Loucy (cell line): ENCODE measurements around the gene CEACAM16.

ENCODE experiments used
- H2AFZ ChIP-seq: fragments of 200-600 bp; sonication (generic); 2 replicates; pipeline ENCODE4 v1.6.0; 2016; ENCODE audit warnings: antibody characterized with exemption, mild to moderate bottlenecking, low read length, moderate library complexity
- H3F3A ChIP-seq: fragments of 200-600 bp; 2 replicates; pipeline ENCODE4 v1.6.0; 2016; ENCODE audit warnings: antibody characterized with exemption, low read depth, mild to moderate bottlenecking
- H3K27me3 ChIP-seq: fragments of 200-600 bp; sonication (generic); 2 replicates; pipeline ENCODE4 v1.6.1; 2014; ENCODE audit warnings: low read length, mild to moderate bottlenecking; ENCODE audit not compliant: insufficient read depth, poor library complexity, severe bottlenecking
- H3K36me3 ChIP-seq: fragments of 200-600 bp; sonication (generic); 2 replicates; pipeline ENCODE4 v1.6.1; 2016; ENCODE audit warnings: low read length; ENCODE audit not compliant: insufficient read depth
- H3K4me1 ChIP-seq: fragments of 200-600 bp; sonication (generic); 2 replicates; pipeline ENCODE4 v1.5.1; 2014; ENCODE audit warnings: low read length, mild to moderate bottlenecking; ENCODE audit not compliant: insufficient read depth, poor library complexity, severe bottlenecking
- H3K4me2 ChIP-seq: fragments of 200-600 bp; sonication (generic); 2 replicates; pipeline ENCODE4 v1.6.0; 2014; ENCODE audit warnings: antibody characterized with exemption, low read length, low read depth, mild to moderate bottlenecking; ENCODE audit not compliant: poor library complexity, severe bottlenecking
- H3K4me3 ChIP-seq: fragments of 200-600 bp; sonication (generic); 2 replicates; pipeline ENCODE4 v1.5.1; 2014; ENCODE audit warnings: low read length, mild to moderate bottlenecking, mixed read lengths; ENCODE audit not compliant: poor library complexity, severe bottlenecking
- H3K79me2 ChIP-seq: fragments of 200-600 bp; sonication (generic); 2 replicates; pipeline ENCODE4 v1.6.1; 2014; ENCODE audit warnings: low read length; ENCODE audit not compliant: insufficient read depth
- H3K9ac ChIP-seq: fragments of 200-600 bp; sonication (generic); 2 replicates; pipeline ENCODE4 v1.6.0; 2014; ENCODE audit warnings: mild to moderate bottlenecking, low read depth, low read length, moderate library complexity; ENCODE audit not compliant: poor library complexity, severe bottlenecking
- H3K9me2 ChIP-seq: fragments of 200-600 bp; sonication (generic); replicated peaks from 2 replicates; pipeline ENCODE4 v1.6.1; 2016; ENCODE audit warnings: low read depth, low read length, mixed read lengths
- H3K9me3 ChIP-seq: fragments of 200-600 bp; sonication (generic); 2 replicates; pipeline ENCODE4 v1.6.1; 2014; ENCODE audit warnings: mild to moderate bottlenecking, antibody characterized with exemption, low read length, low read depth; ENCODE audit not compliant: insufficient read depth
- H4K20me1 ChIP-seq: fragments of 200-600 bp; sonication (generic); 2 replicates; pipeline ENCODE4 v1.6.0; 2014; ENCODE audit warnings: antibody characterized with exemption, low read length, mild to moderate bottlenecking; ENCODE audit not compliant: insufficient read depth, poor library complexity, severe bottlenecking
- CTCF ChIP-seq: fragments of 200-600 bp; sonication (generic); conservative IDR thresholded peaks from 2 replicates; pipeline ENCODE4 v1.5.1; 2014; ENCODE audit warnings: mild to moderate bottlenecking, antibody characterized with exemption, low read length
- EZH2phosphoT487 ChIP-seq: fragments of 200-600 bp; IDR thresholded peaks from 2 replicates; pipeline ENCODE4 v1.6.1; 2018; ENCODE audit warnings: antibody characterized with exemption, mild to moderate bottlenecking, moderate library complexity, borderline replicate concordance

CEACAM16 gene

DNA sequence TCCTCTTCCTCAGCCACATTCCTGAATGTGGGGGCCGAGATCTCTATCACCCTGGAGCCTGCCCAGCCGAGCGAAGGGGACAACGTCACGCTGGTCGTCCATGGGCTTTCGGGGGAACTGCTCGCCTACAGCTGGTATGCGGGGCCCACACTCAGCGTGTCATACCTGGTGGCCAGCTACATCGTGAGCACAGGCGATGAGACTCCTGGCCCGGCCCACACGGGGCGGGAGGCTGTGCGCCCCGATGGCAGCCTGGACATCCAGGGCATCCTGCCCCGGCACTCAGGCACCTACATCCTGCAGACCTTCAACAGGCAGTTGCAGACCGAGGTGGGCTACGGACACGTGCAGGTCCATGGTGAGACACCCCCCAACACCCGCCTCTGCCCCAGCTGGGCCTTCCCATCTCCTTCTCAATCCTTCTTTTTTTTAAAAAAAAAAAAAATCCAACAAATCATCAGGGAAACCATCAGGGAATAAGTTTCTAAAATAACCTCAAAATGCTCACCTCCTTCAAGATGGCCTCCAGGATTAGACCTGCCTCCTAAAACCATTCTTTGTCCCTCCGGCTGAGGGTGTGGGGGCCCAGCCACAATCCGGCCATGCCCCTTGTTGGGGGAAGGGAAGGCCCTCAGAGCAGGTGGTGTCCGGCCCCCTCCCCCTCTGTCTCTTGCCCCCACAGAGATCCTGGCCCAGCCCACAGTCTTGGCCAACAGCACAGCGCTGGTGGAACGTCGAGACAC is 4.6 kb downstream of the CEACAM16 start:
- H3K9me3 ChIP-seq: no peaks in the 10 kb centered on the region

GRCh38 chr19:44704982-44705381 is 6.0 kb downstream of the CEACAM16 start:
- no peaks in the 10 kb centered on the region for H4K20me1 ChIP-seq
- no peaks in the 10 kb centered on the region for H3F3A ChIP-seq
- no peak overlapping the region for H3K4me3 ChIP-seq
- TF ChIP-seq CTCF (no peak), EZH2phosphoT487 (no peak)
- H3K4me2 ChIP-seq: no peak overlapping the region
- H3K9ac ChIP-seq: no peak overlapping the region
- H3K9me3 ChIP-seq: no peaks in the 10 kb centered on the region
- H2AFZ ChIP-seq: no peak overlapping the region
- H3K9me2 ChIP-seq: no peaks in the 10 kb centered on the region
- no peaks in the 10 kb centered on the region for H3K79me2 ChIP-seq
- no peaks in the 10 kb centered on the region for H3K27me3 ChIP-seq
- H3K36me3 ChIP-seq: no peaks in the 10 kb centered on the region
- H3K4me1 ChIP-seq: no peaks in the 10 kb centered on the region

More for the DNA sequence above, 4.6 kb downstream of the CEACAM16 start:
- Histone ChIP-seq H4K20me1 (no peaks in the 10 kb centered on the region), H3F3A (no peaks in the 10 kb centered on the region), H3K36me3 (no peaks in the 10 kb centered on the region), H3K9ac (no peak overlapping the region), H3K27me3 (no peaks in the 10 kb centered on the region), H3K4me2 (no peak overlapping the region), H3K79me2 (no peaks in the 10 kb centered on the region), H3K4me3 (no peak overlapping the region), H2AFZ (no peak overlapping the region), H3K4me1 (no peaks in the 10 kb centered on the region), H3K9me2 (no peaks in the 10 kb centered on the region)
- no peak for TF ChIP-seq CTCF

DNA sequence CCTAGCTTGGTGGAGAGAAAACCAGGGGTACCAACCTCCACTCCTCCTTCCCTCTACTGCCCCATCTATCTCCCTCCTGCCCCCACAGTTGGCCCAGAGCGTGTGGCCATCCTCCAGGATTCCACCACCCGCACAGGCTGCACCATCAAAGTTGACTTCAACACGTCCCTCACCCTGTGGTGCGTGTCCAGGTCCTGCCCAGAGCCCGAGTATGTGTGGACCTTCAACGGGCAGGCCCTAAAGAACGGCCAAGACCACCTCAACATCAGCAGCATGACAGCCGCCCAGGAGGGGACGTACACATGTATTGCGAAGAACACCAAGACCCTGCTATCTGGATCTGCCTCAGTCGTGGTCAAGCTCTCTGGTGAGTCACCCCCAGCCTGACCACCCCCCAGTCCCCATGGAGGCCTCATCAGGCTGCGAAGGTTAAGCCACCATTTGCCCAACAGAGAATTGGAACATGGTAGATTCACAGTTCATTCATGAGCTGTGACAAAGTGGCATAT is 6.6 kb downstream of the CEACAM16 start:
- Histone ChIP-seq H3K27me3 (no peaks in the 10 kb centered on the region), H3K9me2 (no peaks in the 10 kb centered on the region), H3K4me1 (no peaks in the 10 kb centered on the region), H3K4me2 (no peak overlapping the region), H3K9me3 (no peaks in the 10 kb centered on the region), H3K36me3 (no peaks in the 10 kb centered on the region), H2AFZ (no peak overlapping the region), H3K9ac (no peak overlapping the region), H3K79me2 (no peaks in the 10 kb centered on the region), H3K4me3 (no peak overlapping the region), H3F3A (no peaks in the 10 kb centered on the region), H4K20me1 (no peaks in the 10 kb centered on the region)
- TF ChIP-seq CTCF: no peak
